SK-N-SH treated with all-trans-retinoic acid at 6 μM for 48 hours (cell line): ENCODE measurements around the gene ME3.

Experiments used
- ATAC-seq: fragments of 200-7000 bp; cut with Tn5 transposase; 3 replicates; pipeline ENCODE4 v1.9.1; 2020; ENCODE audit warnings: mild to moderate bottlenecking, moderate library complexity
- BACH2 ChIP-seq: fragments of 250-450 bp; sonication (Bioruptor Pico); IDR thresholded peaks from 2 replicates; pipeline ENCODE4 v1.9.0; 2021; ENCODE audit warnings: mild to moderate bottlenecking, borderline replicate concordance
- CSDC2 ChIP-seq: fragments of 250-450 bp; sonication (Bioruptor Pico); IDR thresholded peaks from 2 replicates; pipeline ENCODE4 v1.5.0; 2020; ENCODE audit warnings: mild to moderate bottlenecking, moderate library complexity
- GLIS3 ChIP-seq: fragments of 250-450 bp; sonication (Bioruptor Pico); IDR thresholded peaks from 2 replicates; pipeline ENCODE4 v1.5.0; 2020; ENCODE audit warnings: mild to moderate bottlenecking, moderate library complexity
- OSR1 ChIP-seq: fragments of 250-450 bp; sonication (Bioruptor Pico); IDR thresholded peaks from 2 replicates; pipeline ENCODE4 v1.8.0; 2022; ENCODE audit warnings: moderate library complexity, mild to moderate bottlenecking, inconsistent platforms
- PPARA ChIP-seq: fragments of 250-450 bp; sonication (Bioruptor Pico); IDR thresholded peaks from 2 replicates; pipeline ENCODE4 v1.5.0; 2020; ENCODE audit warnings: mild to moderate bottlenecking, borderline replicate concordance
- RARB ChIP-seq: fragments of 250-450 bp; sonication (Bioruptor Pico); IDR thresholded peaks from 2 replicates; pipeline ENCODE4 v1.8.0; 2021; ENCODE audit warnings: mild to moderate bottlenecking, moderate library complexity
- SNAI2 ChIP-seq: fragments of 250-450 bp; sonication (Bioruptor Pico); IDR thresholded peaks from 2 replicates; pipeline ENCODE4 v1.5.0; 2020; ENCODE audit warnings: mild to moderate bottlenecking, moderate library complexity
- TCF4 ChIP-seq: fragments of 250-450 bp; sonication (Bioruptor Pico); IDR thresholded peaks from 2 replicates; pipeline ENCODE4 v1.8.0; 2021; ENCODE audit warnings: mild to moderate bottlenecking, moderate library complexity, borderline replicate concordance
- ZFP30 ChIP-seq: fragments of 450-650 bp; formaldehyde crosslinking; IDR thresholded peaks from 2 replicates; pipeline ENCODE4 v1.5.0; 2022; ENCODE audit warnings: mild to moderate bottlenecking, moderate library complexity
- ZNF70 ChIP-seq: fragments of 450-650 bp; formaldehyde crosslinking; IDR thresholded peaks from 2 replicates; pipeline ENCODE4 v1.5.0; 2020; ENCODE audit warnings: mild to moderate bottlenecking, moderate library complexity
- ZNF8 ChIP-seq: fragments of 450-650 bp; formaldehyde crosslinking; IDR thresholded peaks from 2 replicates; pipeline ENCODE4 v1.5.0; 2020; ENCODE audit warnings: mild to moderate bottlenecking, moderate library complexity

Gene ME3

GRCh38 chr11:86395061-86395551, 277.3 kb downstream of the ME3 start:
- TF ChIP-seq SNAI2 (CRISPR knock-in tag) (no peak), ZNF70 (no peak), RARB (no peak), TCF4 (CRISPR knock-in tag) (no peak), BACH2 (CRISPR knock-in tag) (no peak), CSDC2 (no peak), ZNF8 (CRISPR knock-in tag) (no peak), PPARA (CRISPR knock-in tag) (no peak), ZFP30 (CRISPR knock-in tag) (no peak), OSR1 (CRISPR knock-in tag) (no peak), GLIS3 (CRISPR knock-in tag) (no peak)
- peak; percentile 80 for ATAC-seq
